Measurements from ENCODE around the gene SLC16A12.

The SLC16A12 gene, protein sequence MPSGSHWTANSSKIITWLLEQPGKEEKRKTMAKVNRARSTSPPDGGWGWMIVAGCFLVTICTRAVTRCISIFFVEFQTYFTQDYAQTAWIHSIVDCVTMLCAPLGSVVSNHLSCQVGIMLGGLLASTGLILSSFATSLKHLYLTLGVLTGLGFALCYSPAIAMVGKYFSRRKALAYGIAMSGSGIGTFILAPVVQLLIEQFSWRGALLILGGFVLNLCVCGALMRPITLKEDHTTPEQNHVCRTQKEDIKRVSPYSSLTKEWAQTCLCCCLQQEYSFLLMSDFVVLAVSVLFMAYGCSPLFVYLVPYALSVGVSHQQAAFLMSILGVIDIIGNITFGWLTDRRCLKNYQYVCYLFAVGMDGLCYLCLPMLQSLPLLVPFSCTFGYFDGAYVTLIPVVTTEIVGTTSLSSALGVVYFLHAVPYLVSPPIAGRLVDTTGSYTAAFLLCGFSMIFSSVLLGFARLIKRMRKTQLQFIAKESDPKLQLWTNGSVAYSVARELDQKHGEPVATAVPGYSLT

DNA sequence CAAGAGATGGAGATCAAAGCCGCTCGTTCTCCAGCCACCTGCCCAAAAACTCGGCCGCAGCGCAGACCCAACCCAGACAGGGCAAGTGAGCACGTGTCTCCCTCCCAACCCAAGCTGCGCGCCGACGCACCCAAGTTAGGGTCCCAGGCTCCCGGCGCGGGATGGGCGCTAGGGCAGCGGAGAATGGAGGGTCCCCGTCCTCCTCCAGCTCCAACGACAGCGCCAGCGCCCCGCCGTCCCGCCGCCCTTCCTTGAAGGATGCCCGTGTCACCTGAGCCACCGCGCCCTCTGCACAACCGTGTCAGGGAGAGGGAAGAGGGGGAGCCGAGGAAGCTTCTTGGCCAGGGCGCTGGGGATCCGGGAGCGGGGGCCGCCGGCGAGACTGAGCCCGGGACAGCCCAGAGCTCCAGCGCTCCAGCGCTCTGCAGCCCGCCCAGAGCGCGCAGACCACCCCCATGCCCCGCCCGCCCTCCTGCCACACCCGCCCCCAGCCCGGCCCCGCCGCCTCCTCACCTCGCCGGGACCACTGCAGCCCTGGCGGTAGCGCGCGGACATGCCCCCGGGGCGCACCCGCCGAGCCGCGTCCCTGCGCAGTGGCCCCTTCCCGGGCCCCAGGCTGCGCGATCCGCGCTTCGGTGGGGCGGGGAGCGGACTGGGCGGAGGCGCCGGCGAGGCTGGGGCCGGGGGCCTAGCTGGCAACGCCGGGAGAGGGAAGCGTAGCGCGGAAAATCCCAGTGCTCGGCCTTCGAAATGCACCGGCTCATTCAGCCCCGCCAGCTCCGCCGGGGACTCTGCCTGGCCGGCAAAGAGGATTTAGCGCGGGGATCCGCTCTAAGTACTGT lies at the start of gene SLC16A12:
TSS of gene SLC16A12 (minus strand) at position 424 of the 842 bp plus-strand sequence. CDS start 73,016 bp downstream, outside the sequence.
- DNase-seq (ENCODE audit: low spot score in 2 of 2) = no peak
- no peak within 1 kb of the TSS for H3K4me3 Mint-ChIP-seq
- ATAC-seq (ENCODE audit: low read depth) = peak; percentile 41

DNA sequence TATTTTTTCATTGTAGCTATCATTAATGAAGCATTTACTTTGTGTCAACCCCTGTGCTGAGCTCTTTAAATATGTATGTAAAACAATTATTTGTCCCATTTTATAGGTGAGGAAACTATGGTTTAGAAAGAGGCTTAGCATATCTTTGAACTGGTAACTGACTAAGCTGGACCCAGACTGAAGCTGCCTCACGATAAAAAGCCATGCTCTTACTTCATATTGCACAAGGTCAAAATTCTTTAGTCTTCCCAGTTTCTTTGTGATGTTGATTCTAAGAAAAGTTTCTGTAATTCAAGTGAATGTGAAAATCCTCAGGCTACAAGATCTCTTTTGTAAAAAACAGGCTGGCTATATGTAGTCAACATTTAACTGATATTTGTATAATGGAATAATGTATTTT lies 46.6 kb upstream of the SLC16A12 start:
- ATAC-seq (ENCODE audit: low read depth) = no peak
- H3K27me3 Mint-ChIP-seq = no peaks in the 10 kb centered on the region
- no peaks in the 10 kb centered on the region for H3K9me3 Mint-ChIP-seq
- DNase-seq (ENCODE audit: low spot score in 2 of 2) = no peak
- H3K27ac Mint-ChIP-seq = no peak overlapping the region
- no peaks in the 10 kb centered on the region for H3K4me1 Mint-ChIP-seq
- no peak overlapping the region for H3K4me3 Mint-ChIP-seq
- H3K36me3 Mint-ChIP-seq = peaks cover 2% of the 10 kb centered on the region

More for the DNA sequence above, at the start of gene SLC16A12:
- Mint-ChIP-seq H3K27ac (no peak within 1 kb of the TSS), H3K27me3 (peaks cover 23% of the 10 kb centered on the region), H3K4me1 (peaks cover 6% of the 10 kb centered on the region), H3K9me3 (no peaks in the 10 kb centered on the region), H3K36me3 (no peaks in the 10 kb centered on the region)

DNA sequence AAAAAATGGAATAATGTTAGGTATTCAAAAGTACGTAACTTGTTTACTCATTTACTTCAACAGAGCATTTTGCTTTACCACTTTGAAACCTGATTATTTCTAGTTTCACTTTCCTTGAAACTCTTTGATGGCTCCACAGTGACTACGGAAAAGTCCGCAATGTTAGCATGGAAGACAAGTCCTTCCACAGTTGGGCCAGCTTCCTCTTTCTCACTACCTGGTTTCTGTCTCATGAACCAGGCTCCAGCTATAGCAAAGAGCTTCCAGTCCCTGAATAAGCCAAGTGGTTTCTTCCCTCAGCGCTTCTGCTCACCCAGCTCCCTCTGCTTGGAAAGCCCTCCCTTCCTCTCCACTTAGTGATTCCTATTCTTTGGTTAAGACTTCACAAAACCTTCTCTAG lies 44.8 kb upstream of the SLC16A12 start:
- DNase-seq (ENCODE audit: low spot score in 2 of 2) (no peak), ATAC-seq (ENCODE audit: low read depth) (no peak)
- Mint-ChIP-seq H3K27me3 (no peaks in the 10 kb centered on the region), H3K27ac (no peak overlapping the region), H3K4me1 (no peaks in the 10 kb centered on the region), H3K9me3 (no peaks in the 10 kb centered on the region), H3K36me3 (peaks cover 2% of the 10 kb centered on the region), H3K4me3 (no peak overlapping the region)

DNA sequence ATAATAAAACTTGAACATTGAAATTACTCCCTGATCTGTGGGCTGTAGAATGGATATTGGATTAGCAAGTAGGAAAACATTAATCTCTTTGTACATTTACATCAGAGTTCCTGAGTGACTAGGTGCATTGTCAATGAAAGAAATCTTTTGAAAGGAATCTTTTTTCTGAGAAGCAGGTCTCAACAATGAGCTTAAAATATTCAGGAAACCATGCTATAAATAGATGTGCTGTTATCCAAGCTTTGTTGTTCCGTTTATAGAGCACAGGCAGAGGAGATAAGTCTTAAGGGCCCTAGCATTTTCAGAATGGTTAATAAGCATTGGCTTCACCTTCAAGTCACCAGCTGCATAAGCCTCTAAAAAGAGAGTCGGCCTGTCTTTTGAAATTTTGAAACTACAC lies 41.3 kb upstream of the SLC16A12 start:
- ATAC-seq (ENCODE audit: low read depth) = no peak
- no peak overlapping the region for H3K4me3 Mint-ChIP-seq
- no peak overlapping the region for H3K27ac Mint-ChIP-seq
- H3K36me3 Mint-ChIP-seq = no peaks in the 10 kb centered on the region
- H3K27me3 Mint-ChIP-seq = no peaks in the 10 kb centered on the region
- H3K9me3 Mint-ChIP-seq = no peaks in the 10 kb centered on the region
- no peak for DNase-seq (ENCODE audit: low spot score in 2 of 2)
- no peaks in the 10 kb centered on the region for H3K4me1 Mint-ChIP-seq

DNA sequence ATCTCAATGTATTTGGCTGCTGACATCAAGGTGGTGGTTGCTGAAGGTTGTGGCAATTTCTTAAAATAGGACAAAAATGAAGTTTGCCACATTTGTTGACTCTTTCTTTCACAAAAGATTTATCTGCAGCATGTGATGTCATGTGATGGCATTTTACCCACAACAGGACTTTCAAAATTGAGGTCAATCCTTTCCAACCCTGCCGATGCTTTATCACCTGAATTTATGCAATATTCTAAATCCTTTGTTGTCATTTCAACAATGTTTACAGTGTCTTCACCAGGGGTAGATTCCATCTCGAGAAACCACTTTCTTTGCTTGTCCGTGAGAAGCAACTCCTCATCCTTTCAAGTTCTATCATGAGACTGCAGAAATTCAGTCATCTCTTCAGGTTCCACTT lies 40.6 kb upstream of the SLC16A12 start:
- DNase-seq (ENCODE audit: low spot score in 2 of 2) (no peak), ATAC-seq (ENCODE audit: low read depth) (no peak)
- H3K4me3 Mint-ChIP-seq = no peak overlapping the region
- H3K9me3 Mint-ChIP-seq = no peaks in the 10 kb centered on the region
- H3K36me3 Mint-ChIP-seq = no peaks in the 10 kb centered on the region
- no peaks in the 10 kb centered on the region for H3K4me1 Mint-ChIP-seq
- no peaks in the 10 kb centered on the region for H3K27me3 Mint-ChIP-seq
- no peak overlapping the region for H3K27ac Mint-ChIP-seq

DNA sequence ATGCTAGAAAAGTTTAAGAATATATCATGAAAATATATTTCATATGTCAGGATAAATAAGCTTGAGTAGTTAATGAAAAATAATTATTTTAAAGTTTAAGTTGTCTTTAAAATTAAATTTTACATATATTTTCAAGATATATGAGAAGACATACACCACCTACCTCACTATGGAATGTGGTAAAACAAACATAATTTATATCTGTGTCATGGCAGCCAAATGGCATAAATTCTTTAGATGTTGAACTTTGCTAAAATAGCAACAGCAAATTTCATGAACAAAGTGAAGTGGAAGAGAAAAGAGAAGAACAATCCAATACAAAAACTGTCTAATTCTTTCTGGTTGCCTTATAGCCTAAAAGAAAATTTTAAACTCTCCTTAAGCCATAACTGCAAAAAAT lies 39.6 kb upstream of the SLC16A12 start:
- no peaks in the 10 kb centered on the region for H3K36me3 Mint-ChIP-seq
- no peaks in the 10 kb centered on the region for H3K4me1 Mint-ChIP-seq
- no peak overlapping the region for H3K27ac Mint-ChIP-seq
- no peak for ATAC-seq (ENCODE audit: low read depth)
- DNase-seq (ENCODE audit: low spot score in 2 of 2) = no peak
- H3K4me3 Mint-ChIP-seq = no peak overlapping the region
- H3K9me3 Mint-ChIP-seq = no peaks in the 10 kb centered on the region
- H3K27me3 Mint-ChIP-seq = no peaks in the 10 kb centered on the region

DNA sequence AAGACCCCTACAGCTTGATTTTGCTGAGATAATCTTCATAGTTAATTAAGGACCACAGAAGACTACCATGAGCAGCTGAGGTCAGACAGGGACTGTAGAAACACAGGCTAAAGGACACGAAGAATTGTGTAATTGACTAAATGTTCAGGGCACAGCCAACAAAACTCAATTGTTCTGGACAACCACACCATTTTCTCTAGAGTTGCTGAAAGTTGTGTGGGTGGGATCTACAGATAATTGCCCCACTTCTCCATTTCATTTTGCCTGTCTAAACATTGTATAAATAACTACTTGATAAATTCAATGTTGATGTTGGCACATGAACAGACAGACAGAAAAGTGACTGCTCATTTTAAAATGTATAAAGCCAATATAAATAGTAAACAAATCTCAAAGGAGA lies 39.0 kb upstream of the SLC16A12 start:
- DNase-seq (ENCODE audit: low spot score in 2 of 2) (no peak), ATAC-seq (ENCODE audit: low read depth) (no peak)
- H3K36me3 Mint-ChIP-seq = no peaks in the 10 kb centered on the region
- no peaks in the 10 kb centered on the region for H3K9me3 Mint-ChIP-seq
- H3K27ac Mint-ChIP-seq = no peak overlapping the region
- no peak overlapping the region for H3K4me3 Mint-ChIP-seq
- no peaks in the 10 kb centered on the region for H3K27me3 Mint-ChIP-seq
- no peaks in the 10 kb centered on the region for H3K4me1 Mint-ChIP-seq

DNA sequence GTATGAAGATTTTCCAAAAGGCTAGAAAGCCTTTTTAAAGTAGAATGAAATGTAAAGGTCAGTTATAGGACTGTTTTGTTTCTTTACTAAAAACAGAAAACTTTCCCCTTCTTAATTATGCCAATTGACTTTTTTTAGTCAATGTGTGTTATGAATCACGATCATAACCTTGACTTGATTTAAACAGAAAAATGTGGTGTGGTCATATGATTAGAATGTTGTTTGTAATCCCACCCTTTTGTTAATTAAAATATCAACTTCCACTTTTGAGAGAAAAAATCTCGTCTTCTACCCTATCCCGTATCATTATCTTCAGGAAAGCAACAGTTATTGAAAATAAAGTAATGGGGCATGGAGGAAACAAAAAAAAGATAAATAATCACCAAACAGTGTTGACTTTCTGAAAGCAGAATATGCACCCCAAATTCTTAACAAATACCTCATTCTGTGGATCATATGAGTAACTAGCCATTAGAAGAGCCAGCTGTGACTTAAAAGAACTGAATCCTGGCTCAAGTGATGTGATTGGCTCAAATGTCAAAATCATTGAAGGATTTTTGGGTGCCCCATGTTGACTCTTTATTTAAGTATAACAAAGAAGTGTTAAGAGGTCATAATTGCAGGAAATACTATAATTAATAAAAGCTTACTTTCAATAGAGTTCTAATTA lies 32.3 kb upstream of the SLC16A12 start:
- Mint-ChIP-seq H3K9me3 (no peaks in the 10 kb centered on the region), H3K4me3 (no peak overlapping the region), H3K4me1 (no peaks in the 10 kb centered on the region), H3K36me3 (no peaks in the 10 kb centered on the region), H3K27ac (no peak overlapping the region), H3K27me3 (peaks cover 2% of the 10 kb centered on the region)
- DNase-seq (ENCODE audit: low spot score in 2 of 2) = no peak
- ATAC-seq (ENCODE audit: low read depth) = no peak

DNA sequence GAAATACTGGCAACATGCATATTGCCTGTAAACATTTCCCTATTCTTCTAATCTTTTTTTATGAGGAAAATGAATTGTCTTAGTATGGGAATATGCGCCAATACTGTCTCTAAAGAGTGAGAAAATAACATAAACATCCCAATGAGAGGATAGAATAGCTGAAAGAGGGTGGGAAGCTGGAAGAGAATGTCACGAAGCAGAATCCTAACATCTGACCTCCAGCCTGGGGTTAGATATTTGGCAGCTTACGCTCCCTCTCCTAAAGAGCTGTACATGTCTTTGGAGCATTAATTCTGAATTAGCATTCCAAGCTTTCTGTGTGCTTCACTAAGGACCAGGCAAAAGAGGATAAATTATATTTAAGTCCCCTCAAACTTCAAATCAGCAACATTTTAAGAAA lies 31.6 kb upstream of the SLC16A12 start:
- no peak overlapping the region for H3K27ac Mint-ChIP-seq
- DNase-seq (ENCODE audit: low spot score in 2 of 2) (no peak), ATAC-seq (ENCODE audit: low read depth) (no peak)
- no peaks in the 10 kb centered on the region for H3K4me1 Mint-ChIP-seq
- peaks cover 2% of the 10 kb centered on the region for H3K27me3 Mint-ChIP-seq
- no peak overlapping the region for H3K4me3 Mint-ChIP-seq
- H3K9me3 Mint-ChIP-seq = no peaks in the 10 kb centered on the region
- H3K36me3 Mint-ChIP-seq = no peaks in the 10 kb centered on the region

DNA sequence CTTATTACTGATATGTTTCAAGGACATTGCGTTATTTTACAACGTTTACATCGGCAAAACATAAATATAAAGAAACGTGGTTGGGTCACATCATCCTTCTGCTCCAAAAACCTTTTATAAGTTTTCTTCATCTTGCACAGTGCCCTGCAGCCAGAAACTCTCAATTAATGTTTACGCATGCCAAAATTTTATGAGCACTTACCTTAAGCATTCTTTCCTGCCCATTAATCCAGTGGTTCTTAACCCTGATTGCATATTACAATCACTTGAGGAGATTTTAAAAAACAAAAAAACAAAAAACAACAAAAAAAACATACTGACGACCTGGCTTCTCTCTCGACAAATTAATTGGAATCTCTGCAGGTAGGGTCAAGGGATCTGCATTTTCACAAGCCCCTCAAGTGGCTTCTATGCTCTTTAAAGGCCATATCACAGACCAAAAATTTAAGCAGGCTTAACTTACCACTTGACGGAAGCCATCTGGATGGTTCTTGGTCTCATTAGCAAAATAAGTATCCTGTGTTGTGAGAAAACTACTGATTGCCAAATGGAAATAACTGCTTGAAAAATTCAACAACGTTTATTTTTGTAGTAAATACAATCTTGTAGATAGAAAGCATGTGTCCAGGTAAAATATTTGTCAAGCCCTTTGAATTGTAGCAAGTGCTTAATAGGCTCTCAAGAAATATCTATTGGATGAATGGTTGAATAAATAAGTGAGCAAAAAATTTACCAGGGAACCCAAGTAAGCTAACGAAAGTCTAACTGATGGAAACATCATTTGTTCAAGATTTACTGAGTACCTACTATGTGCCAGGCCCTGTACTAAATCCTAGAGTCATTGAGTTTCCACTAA lies 30.9 kb upstream of the SLC16A12 start:
- H3K9me3 Mint-ChIP-seq = no peaks in the 10 kb centered on the region
- H3K27me3 Mint-ChIP-seq = peaks cover 2% of the 10 kb centered on the region
- DNase-seq (ENCODE audit: low spot score in 2 of 2) = no peak
- ATAC-seq (ENCODE audit: low read depth) = no peak
- H3K36me3 Mint-ChIP-seq = no peaks in the 10 kb centered on the region
- no peaks in the 10 kb centered on the region for H3K4me1 Mint-ChIP-seq
- H3K4me3 Mint-ChIP-seq = no peak overlapping the region
- no peak overlapping the region for H3K27ac Mint-ChIP-seq

DNA sequence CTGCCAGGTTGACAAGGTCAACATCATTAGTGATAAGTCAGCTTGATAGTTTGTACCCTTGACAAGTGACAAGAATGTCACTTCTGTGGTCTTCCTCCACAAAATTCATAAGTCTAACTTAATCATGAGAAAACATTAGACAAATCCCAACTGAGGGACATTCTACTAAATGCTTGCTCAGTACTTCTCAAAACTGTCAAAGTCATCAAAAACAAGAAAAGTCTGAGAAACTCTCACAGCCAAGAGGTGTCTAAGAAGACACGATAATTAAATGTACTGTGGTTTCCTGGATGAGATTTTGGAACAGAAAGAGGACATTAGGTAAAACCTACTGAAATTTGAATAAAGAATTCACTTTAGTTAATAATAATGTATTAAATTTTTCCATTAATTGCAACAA lies 29.8 kb upstream of the SLC16A12 start:
- Mint-ChIP-seq H3K27me3 (peaks cover 2% of the 10 kb centered on the region), H3K27ac (no peak overlapping the region), H3K9me3 (no peaks in the 10 kb centered on the region), H3K36me3 (no peaks in the 10 kb centered on the region), H3K4me3 (no peak overlapping the region), H3K4me1 (no peaks in the 10 kb centered on the region)
- ATAC-seq (ENCODE audit: low read depth) = no peak
- no peak for DNase-seq (ENCODE audit: low spot score in 2 of 2)

DNA sequence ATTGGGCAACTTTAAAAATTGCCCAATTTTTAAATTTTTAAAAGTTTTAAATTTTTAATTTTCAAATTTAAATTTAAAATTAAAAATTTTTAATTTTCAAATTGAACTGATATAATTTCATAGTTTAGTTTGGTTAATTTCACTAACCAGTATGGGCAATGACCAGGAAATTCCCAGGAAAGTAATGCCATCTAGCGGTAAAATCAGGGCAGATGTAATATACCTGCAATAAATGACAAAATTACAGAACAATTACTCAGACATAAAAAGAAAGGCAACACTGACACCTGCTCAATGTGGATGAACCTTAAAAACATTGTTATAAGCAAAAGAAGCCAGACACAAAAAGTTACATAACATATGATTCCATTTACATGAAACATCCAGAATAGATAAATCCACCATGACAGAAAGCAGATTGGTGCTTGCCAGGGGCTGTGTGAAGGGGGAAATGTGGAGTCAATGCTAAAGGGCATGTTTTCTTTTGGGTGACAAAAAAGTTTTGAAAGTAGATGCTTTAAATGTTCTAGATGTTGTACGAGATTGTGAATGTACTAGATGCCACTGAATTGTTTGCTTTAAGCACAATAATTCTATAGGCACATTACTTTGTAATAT lies 28.6 kb upstream of the SLC16A12 start:
- Mint-ChIP-seq H3K4me3 (no peak overlapping the region), H3K27me3 (peaks cover 2% of the 10 kb centered on the region), H3K36me3 (no peaks in the 10 kb centered on the region), H3K9me3 (no peaks in the 10 kb centered on the region), H3K4me1 (no peaks in the 10 kb centered on the region), H3K27ac (no peak overlapping the region)
- ATAC-seq (ENCODE audit: low read depth) = peak; percentile 77
- peak in 1 of 2 donors; percentile 40 for DNase-seq (ENCODE audit: low spot score in 2 of 2)

DNA sequence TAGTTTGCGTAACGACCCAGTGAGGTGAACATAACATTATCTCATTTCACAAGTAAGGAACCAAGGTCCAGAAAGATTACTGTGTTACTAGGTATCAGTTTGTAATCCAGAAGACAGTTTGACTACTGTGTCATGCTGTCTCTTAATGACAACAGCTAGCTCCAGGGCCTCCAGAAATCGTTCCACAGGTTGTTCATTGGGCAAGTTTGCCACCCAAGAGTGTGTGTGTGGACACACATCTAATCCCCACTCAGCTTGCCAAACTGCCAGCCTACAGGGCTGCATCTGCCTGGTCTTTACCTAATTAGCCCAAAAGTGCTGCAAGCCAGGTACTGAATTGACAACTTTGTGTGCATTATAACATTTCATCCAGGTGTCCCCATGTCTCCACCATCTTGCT lies 27.9 kb upstream of the SLC16A12 start:
- Mint-ChIP-seq H3K4me3 (no peak overlapping the region), H3K36me3 (no peaks in the 10 kb centered on the region), H3K4me1 (no peaks in the 10 kb centered on the region), H3K27me3 (peaks cover 2% of the 10 kb centered on the region), H3K27ac (no peak overlapping the region), H3K9me3 (no peaks in the 10 kb centered on the region)
- no peak for DNase-seq (ENCODE audit: low spot score in 2 of 2)
- ATAC-seq (ENCODE audit: low read depth) = no peak
